ENCODE data around the gene TRIM4.

The TRIM4 gene

DNA sequence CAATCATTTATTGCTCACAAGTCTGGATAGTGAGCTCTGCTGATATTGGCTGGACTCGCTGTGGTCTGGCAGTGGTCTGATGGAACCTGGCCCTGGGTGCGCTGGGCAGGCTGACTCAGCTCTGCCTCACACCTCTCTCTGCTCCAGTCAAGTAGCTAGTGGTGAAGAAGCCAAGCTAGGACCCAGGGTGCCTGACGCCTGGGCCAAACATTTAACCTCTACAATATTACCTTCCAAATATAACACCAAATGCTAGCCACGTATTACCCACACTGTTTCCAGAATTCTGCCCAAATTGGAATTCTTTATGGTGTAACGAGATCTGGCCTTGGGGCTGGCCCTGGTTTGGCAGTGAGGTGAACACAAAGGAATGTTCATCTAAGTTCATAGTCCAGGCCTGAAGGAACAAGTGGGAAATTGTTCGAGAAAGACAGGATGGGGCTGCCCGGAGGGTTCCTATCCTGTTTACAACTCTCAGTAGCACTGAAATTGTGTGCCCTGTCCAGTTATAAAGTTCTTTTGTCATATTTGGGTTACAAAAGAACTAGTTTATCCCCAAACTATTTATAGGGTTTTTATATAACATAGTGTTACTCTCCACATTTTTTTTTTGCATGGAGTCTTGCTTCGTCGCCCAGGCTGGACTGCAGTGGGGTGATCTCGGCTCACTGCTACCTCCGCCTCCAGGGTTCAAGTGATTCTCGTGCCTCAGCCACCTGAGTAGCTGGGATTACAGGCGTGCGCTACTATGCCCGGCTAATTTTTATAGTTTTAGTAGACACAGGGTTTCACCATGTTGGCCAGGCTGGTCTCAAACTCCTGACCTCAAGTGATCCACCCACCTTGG lies 58.8 kb downstream of the TRIM4 start:
- peak; percentile 3 for DNase-seq (ENCODE audit: extremely low read depth, low read depth)
- TF ChIP-seq, protein P1, sequence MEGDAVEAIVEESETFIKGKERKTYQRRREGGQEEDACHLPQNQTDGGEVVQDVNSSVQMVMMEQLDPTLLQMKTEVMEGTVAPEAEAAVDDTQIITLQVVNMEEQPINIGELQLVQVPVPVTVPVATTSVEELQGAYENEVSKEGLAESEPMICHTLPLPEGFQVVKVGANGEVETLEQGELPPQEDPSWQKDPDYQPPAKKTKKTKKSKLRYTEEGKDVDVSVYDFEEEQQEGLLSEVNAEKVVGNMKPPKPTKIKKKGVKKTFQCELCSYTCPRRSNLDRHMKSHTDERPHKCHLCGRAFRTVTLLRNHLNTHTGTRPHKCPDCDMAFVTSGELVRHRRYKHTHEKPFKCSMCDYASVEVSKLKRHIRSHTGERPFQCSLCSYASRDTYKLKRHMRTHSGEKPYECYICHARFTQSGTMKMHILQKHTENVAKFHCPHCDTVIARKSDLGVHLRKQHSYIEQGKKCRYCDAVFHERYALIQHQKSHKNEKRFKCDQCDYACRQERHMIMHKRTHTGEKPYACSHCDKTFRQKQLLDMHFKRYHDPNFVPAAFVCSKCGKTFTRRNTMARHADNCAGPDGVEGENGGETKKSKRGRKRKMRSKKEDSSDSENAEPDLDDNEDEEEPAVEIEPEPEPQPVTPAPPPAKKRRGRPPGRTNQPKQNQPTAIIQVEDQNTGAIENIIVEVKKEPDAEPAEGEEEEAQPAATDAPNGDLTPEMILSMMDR (IDR thresholded peaks at IDR 0.05; ENCODE audit: low read depth, low read length), result no peak

DNA sequence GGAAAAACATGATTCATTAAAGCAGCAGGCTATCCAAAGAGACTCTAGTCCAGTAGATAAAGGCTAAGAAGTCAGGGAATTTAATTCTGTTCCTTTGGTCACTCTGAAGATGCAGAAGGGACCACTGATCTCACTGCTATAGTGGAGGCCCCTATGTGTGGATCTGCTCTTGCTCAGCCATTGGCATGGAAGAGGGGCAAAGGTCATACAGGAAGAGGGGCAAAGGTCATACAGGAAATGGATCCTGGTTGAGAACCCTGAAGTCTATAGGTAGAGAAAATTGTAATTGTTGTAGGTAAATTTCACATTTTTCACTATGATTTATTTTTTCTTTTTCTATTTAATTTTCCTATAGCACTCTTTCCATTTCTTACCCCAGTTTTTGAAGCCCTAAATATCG lies 64.1 kb downstream of the TRIM4 start:
- TF ChIP-seq, protein P1 (IDR thresholded peaks at IDR 0.05; ENCODE audit: low read depth, low read length), result no peak
- no peak for DNase-seq (ENCODE audit: extremely low read depth, low read depth)

DNA sequence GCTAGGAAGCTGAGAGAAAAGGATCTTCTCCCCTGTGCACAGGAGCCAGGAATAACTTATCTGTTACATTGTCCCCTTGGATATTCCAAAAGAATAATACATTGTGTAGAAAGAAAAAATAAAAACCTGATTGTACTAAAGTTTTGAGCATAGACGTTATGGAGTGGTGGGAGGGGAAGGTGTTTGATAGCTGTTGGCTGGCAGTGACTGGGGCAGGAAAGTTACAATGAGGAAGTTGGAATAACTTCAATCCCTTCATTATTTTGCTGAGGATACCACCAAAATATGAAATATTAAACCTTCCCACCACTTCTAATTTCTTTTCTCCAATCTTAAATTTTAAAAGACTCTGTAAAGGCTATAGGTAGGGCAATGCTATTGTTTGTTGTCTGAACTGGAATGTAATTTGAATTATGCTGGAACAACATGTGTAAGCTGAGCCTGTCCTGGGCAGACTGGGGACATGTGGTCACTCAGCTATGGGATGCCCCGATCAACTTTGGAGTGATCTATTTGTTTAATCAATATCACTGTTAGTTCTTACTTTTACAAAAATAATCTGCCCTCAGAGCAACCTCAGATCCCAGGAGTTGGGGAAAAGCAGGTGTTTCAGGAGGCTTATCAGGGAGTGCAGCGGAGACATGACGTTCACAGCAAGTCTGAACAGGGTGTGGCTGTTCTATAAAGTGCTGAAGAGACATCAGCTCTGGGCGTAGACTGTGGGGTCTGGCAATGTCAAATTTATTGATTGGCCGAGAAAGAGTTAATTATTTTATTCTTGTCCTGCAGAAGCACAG lies 70.7 kb downstream of the TRIM4 start:
- DNase-seq (ENCODE audit: extremely low read depth, low read depth), result no peak
- TF ChIP-seq, protein P1 (IDR thresholded peaks at IDR 0.05; ENCODE audit: low read depth, low read length), result no peak

DNA sequence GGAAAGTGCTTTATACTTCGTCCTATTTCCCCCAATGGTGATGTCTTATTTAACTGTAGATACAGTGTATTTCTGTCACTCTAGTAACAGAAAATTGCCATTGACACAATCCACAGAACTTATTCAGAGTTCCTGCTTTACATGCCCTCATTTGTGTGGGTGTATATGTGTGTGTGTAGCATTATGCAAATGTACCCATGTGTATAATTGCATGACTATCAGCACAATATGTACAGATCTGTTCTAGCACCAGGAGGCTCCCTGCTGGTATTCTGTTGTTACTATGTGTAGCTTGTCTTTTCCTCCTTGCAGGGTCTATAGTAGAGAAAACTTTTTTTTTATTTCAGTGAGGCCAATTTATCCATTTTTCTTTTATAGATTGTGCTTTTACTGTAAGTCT lies 75.0 kb downstream of the TRIM4 start:
- no peak for DNase-seq (ENCODE audit: extremely low read depth, low read depth)
- TF ChIP-seq, protein P1 (IDR thresholded peaks at IDR 0.05; ENCODE audit: low read depth, low read length), result no peak

DNA sequence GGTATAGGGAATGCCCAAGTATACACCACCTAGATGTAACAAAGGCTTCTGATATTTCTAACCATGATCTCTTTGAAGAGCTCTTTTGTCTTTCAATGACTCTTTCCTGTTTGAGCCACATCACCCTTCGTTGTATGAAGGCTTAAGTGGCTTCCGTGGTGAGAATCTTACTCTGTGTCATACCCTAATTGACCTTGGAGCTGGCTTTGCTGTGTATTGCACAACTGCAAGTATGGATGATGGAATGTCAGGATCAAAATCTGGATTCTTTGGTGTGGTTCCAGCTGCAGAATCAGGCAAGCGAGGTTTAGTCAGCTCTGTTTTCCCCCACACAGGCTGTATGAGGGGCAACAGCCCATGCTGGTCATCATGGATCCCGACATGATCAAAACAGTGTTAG lies 75.5 kb downstream of the TRIM4 start:
- no peak for DNase-seq (ENCODE audit: extremely low read depth, low read depth)

DNA sequence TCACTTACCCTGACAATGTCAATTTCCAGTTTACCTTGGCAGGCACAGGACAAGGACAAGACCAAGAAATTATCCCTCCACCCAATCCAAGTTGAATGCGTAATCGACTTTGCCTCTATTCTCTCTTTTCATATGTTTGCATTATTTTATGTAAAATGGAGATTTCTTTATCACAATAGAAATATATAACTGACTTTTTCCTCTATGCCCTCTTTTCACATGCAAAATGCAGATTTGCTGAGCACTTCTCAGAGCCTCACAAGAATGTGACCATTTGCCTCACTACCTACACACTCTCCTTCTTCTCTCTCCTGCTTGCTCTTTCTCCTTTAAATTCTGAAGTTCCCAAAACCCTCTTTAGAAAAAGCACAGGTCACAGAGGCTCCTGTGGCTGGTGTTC lies 76.4 kb downstream of the TRIM4 start:
- TF ChIP-seq, protein P1 (IDR thresholded peaks at IDR 0.05; ENCODE audit: low read depth, low read length), result no peak

More for the DNA sequence above, 75.5 kb downstream of the TRIM4 start:
- TF ChIP-seq, protein P1 (IDR thresholded peaks at IDR 0.05; ENCODE audit: low read depth, low read length), result no peak

More for the DNA sequence above, 76.4 kb downstream of the TRIM4 start:
- DNase-seq (ENCODE audit: extremely low read depth, low read depth), result no peak
